Activated naive CD8-positive, alpha-beta T cell treated with anti-CD3 and anti-CD28 coated beads, Interleukin-2, amount 10 ng/mL, durations not matched to agents 7 days and 5 days (primary cell): ENCODE results near the gene ARL3. TPM values are rescaled to one million over a fixed set of nuclear protein-coding genes. Genes with fewer than 3 reads are reported as not detected.

Source experiments
- ATAC-seq: fragments of 150-1000 bp; cut with Tn5 transposase; one replicate; pipeline ENCODE4 v1.10.0; 2021; ENCODE audit warnings: low read depth, moderate library complexity
- POLR2A ChIA-PET: fragments of 350-600 bp; sonication (Branson Sonifier 250); formaldehyde crosslinking; loops from one replicate; lab custom pipeline; 2021; ENCODE audit warnings: antibody characterized with exemption; lab: Charles Lee
- DNase-seq: peaks from one replicate; pipeline ENCODE4 v3.0.0; 2021
- H3K27ac Mint-ChIP-seq: one replicate; pipeline ENCODE4 v1.8.0; 2022; ENCODE audit warnings: mild to moderate bottlenecking, mixed read lengths
- H3K27me3 Mint-ChIP-seq: one replicate; pipeline ENCODE4 v1.8.0; 2022; ENCODE audit warnings: mild to moderate bottlenecking, moderate library complexity, mixed read lengths
- H3K36me3 Mint-ChIP-seq: one replicate; pipeline ENCODE4 v1.8.0; 2021; ENCODE audit warnings: mild to moderate bottlenecking, mixed read lengths
- H3K4me1 Mint-ChIP-seq: one replicate; pipeline ENCODE4 v1.8.0; 2021; ENCODE audit warnings: mixed read lengths
- H3K4me3 Mint-ChIP-seq: one replicate; pipeline ENCODE4 v1.8.0; 2022; ENCODE audit warnings: mild to moderate bottlenecking, moderate library complexity, mixed read lengths
- H3K9me3 Mint-ChIP-seq: one replicate; pipeline ENCODE4 v1.8.0; 2021; ENCODE audit warnings: mixed read lengths
- total RNA-seq, 2 experiments: library from RNA; stranded (reverse); gene quantifications; one replicate each; pipeline ENCODE4 v1.2.3, GENCODE V29; 2021

The ARL3 gene
- total RNA-seq, 2 experiments from 2014 or later = 4.6 TPM

- H3K36me3 Mint-ChIP-seq = peaks cover 21% of the 10 kb centered on the region
- POLR2A ChIA-PET = interaction anchor here (1.0 to 5.3 kb wide), 5 partner anchors 10 to 64 kb away, joined by 3 to 48 read pairs (median 6); partner anchors contain the start of genes ARL3 and SFXN2
- H3K4me3 Mint-ChIP-seq = peak overlapping the region; percentile 87
- H3K27me3 Mint-ChIP-seq = no peaks in the 10 kb centered on the region
- H3K9me3 Mint-ChIP-seq = no peaks in the 10 kb centered on the region
- H3K27ac Mint-ChIP-seq = peak overlapping the region; percentile 99
- no peak for ATAC-seq
- peaks cover 71% of the 10 kb centered on the region for H3K4me1 Mint-ChIP-seq
- DNase-seq = no peak
Measured at GRCh38 chr10:102649797-102650654, 64.2 kb downstream of the ARL3 start.

- H3K27ac Mint-ChIP-seq = peak overlapping the region; percentile 99
- DNase-seq (peak; percentile 67), ATAC-seq (peak; percentile 9)
- H3K9me3 Mint-ChIP-seq = no peaks in the 10 kb centered on the region
- H3K4me1 Mint-ChIP-seq = peaks cover 66% of the 10 kb centered on the region
- H3K27me3 Mint-ChIP-seq = no peaks in the 10 kb centered on the region
- POLR2A ChIA-PET = interaction anchor here (1.0 to 5.3 kb wide), 5 partner anchors 11 to 65 kb away, joined by 3 to 48 read pairs (median 6); partner anchors contain the start of genes ARL3 and SFXN2
- peaks cover 20% of the 10 kb centered on the region for H3K36me3 Mint-ChIP-seq
- H3K4me3 Mint-ChIP-seq = peak overlapping the region; percentile 87
Measured at GRCh38 chr10:102648889-102649796, 65.1 kb downstream of the ARL3 start.

- no peak for ATAC-seq
- peak overlapping the region; percentile 94 for H3K27ac Mint-ChIP-seq
- H3K4me1 Mint-ChIP-seq = peaks cover 61% of the 10 kb centered on the region
- peaks cover 13% of the 10 kb centered on the region for H3K36me3 Mint-ChIP-seq
- no peaks in the 10 kb centered on the region for H3K27me3 Mint-ChIP-seq
- DNase-seq = no peak
- H3K4me3 Mint-ChIP-seq = peak overlapping the region; percentile 87
- POLR2A ChIA-PET = interaction anchor here (5.3 kb wide), 1 partner anchor 11 kb away, joined by 48 read pairs; no protein-coding TSS in a partner anchor
- H3K9me3 Mint-ChIP-seq = no peaks in the 10 kb centered on the region
Measured at GRCh38 chr10:102648269-102648888, 65.8 kb downstream of the ARL3 start.

- POLR2A ChIA-PET = interaction anchor here (2.0 to 5.3 kb wide), 4 partner anchors 8 to 27 kb away, joined by 8 to 73 read pairs (median 58); no protein-coding TSS in a partner anchor
- Mint-ChIP-seq H3K36me3 (peaks cover 8% of the 10 kb centered on the region), H3K4me3 (peak overlapping the region; percentile 87), H3K9me3 (no peaks in the 10 kb centered on the region), H3K4me1 (peaks cover 54% of the 10 kb centered on the region), H3K27ac (peak overlapping the region; percentile 94), H3K27me3 (no peaks in the 10 kb centered on the region)
- DNase-seq (no peak), ATAC-seq (no peak)
Measured at GRCh38 chr10:102647443-102648268, 66.5 kb downstream of the ARL3 start.

GRCh38 chr10:102646610-102647442 lies 67.4 kb downstream of the ARL3 start:
- ATAC-seq = no peak
- peak overlapping the region; percentile 87 for H3K4me3 Mint-ChIP-seq
- peaks cover 8% of the 10 kb centered on the region for H3K36me3 Mint-ChIP-seq
- POLR2A ChIA-PET = interaction anchor here (0.8 to 3.9 kb wide), 13 partner anchors 9 to 532 kb away, joined by 3 to 73 read pairs (median 8); partner anchors contain the start of genes ARL3, SFXN2 and SUFU
- peaks cover 47% of the 10 kb centered on the region for H3K4me1 Mint-ChIP-seq
- no peaks in the 10 kb centered on the region for H3K27me3 Mint-ChIP-seq
- H3K27ac Mint-ChIP-seq = peak overlapping the region; percentile 94
- H3K9me3 Mint-ChIP-seq = no peaks in the 10 kb centered on the region
- DNase-seq = peak; percentile 68

- ATAC-seq (peak; percentile 43), DNase-seq (peak; percentile 79)
- Mint-ChIP-seq H3K36me3 (peaks cover 8% of the 10 kb centered on the region), H3K27ac (peak overlapping the region; percentile 94), H3K27me3 (no peaks in the 10 kb centered on the region), H3K9me3 (no peaks in the 10 kb centered on the region), H3K4me3 (peak overlapping the region; percentile 87), H3K4me1 (peaks cover 46% of the 10 kb centered on the region)
- POLR2A ChIA-PET = interaction anchor here (0.5 to 3.9 kb wide), 18 partner anchors 10 to 798 kb away, joined by 3 to 73 read pairs (median 8); partner anchors contain the start of genes ARL3, SFXN2 and SUFU
Measured at GRCh38 chr10:102645741-102646609, 68.2 kb downstream of the ARL3 start.

GRCh38 chr10:102645388-102645740 lies 68.8 kb downstream of the ARL3 start:
- Mint-ChIP-seq H3K27ac (peak overlapping the region; percentile 94), H3K9me3 (no peaks in the 10 kb centered on the region), H3K4me1 (peaks cover 41% of the 10 kb centered on the region), H3K4me3 (peak overlapping the region; percentile 87), H3K36me3 (peaks cover 8% of the 10 kb centered on the region), H3K27me3 (no peaks in the 10 kb centered on the region)
- POLR2A ChIA-PET = interaction anchor here (0.6 to 3.9 kb wide), 14 partner anchors 10 to 799 kb away, joined by 3 to 73 read pairs (median 10); partner anchors contain the start of genes ARL3, SFXN2 and SUFU
- no peak for ATAC-seq
- DNase-seq = no peak

- H3K36me3 Mint-ChIP-seq = peaks cover 8% of the 10 kb centered on the region
- peak overlapping the region; percentile 94 for H3K27ac Mint-ChIP-seq
- DNase-seq = peak; percentile 84
- POLR2A ChIA-PET = interaction anchor here (0.6 to 3.9 kb wide), 19 partner anchors 9 to 799 kb away, joined by 3 to 73 read pairs (median 7); partner anchors contain the start of genes ACTR1A, ARL3 and SFXN2
- ATAC-seq = peak; percentile 16
- H3K9me3 Mint-ChIP-seq = no peaks in the 10 kb centered on the region
- peak overlapping the region; percentile 87 for H3K4me3 Mint-ChIP-seq
- H3K27me3 Mint-ChIP-seq = no peaks in the 10 kb centered on the region
- H3K4me1 Mint-ChIP-seq = peaks cover 39% of the 10 kb centered on the region
Measured at GRCh38 chr10:102644646-102645387, 69.4 kb downstream of the ARL3 start.

GRCh38 chr10:102644066-102644645 lies 70.0 kb downstream of the ARL3 start, which contains the start of gene TRIM8:
Gene TRIM8, plus strand, starts transcription at chr10:102644479. Its CDS starts 139 bp downstream, at chr10:102644618.
- Mint-ChIP-seq H3K27me3 (no peaks in the 10 kb centered on the region), H3K9me3 (no peaks in the 10 kb centered on the region), H3K36me3 (peaks cover 8% of the 10 kb centered on the region), H3K4me3 (peak within 1 kb of the TSS; percentile 87), H3K27ac (peak within 1 kb of the TSS; percentile 94), H3K4me1 (peaks cover 36% of the 10 kb centered on the region)
- POLR2A ChIA-PET = interaction anchor here (0.6 to 3.9 kb wide), 19 partner anchors 8 to 525 kb away, joined by 3 to 73 read pairs (median 5); partner anchors contain the start of genes ACTR1A, ARL3 and SFXN2
- ATAC-seq (peak; percentile 3), DNase-seq (peak; percentile 83)
